ENCODE results near the gene OSBPL10. TPM values are rescaled to one million over a fixed set of nuclear protein-coding genes. Genes with fewer than 3 reads are reported as not detected.

OSBPL10 gene
- total RNA-seq, 1 donor from 2014 or later: 52.7 TPM

DNA sequence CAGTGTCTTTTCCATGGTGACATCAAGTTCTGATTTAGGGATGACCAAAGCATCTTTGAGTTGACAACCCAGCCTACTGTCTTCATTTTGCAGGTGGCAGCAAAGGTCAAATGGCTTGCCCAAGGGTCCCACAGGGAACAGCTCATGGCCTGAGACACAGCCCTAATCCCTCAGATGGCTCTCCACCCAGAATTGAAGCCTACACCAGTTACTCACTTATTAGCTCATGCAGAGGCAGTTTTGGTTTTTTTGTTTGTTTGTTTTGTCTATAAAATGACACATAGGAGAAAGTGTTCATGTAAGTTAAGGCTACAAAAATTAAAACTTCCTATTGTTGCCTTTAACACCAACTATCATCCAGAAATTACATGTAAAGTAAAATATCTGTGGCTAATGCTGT is 167.9 kb downstream of the OSBPL10 start:
- Histone ChIP-seq H3K27me3 (ENCODE audit: insufficient read depth, low read length) (no peaks in the 10 kb centered on the region), H3K79me2 (ENCODE audit: insufficient read depth, low read length) (no peaks in the 10 kb centered on the region), H3K4me3 (ENCODE audit: insufficient read depth, low read depth, low read length) (no peak overlapping the region), H3K4me1 (ENCODE audit: insufficient read depth, low read length) (no peaks in the 10 kb centered on the region), H2AFZ (ENCODE audit: low read depth, low read length) (no peak overlapping the region), H3K9me3 (ENCODE audit: insufficient read depth, low read depth, low read length) (no peaks in the 10 kb centered on the region), H3K27ac (ENCODE audit: low read depth, low read length) (no peak overlapping the region), H4K20me1 (ENCODE audit: insufficient read depth, low read length) (peaks cover 6% of the 10 kb centered on the region), H3K4me2 (ENCODE audit: low read length) (no peak overlapping the region), H3K9ac (ENCODE audit: low read length) (no peak overlapping the region), H3K36me3 (ENCODE audit: insufficient read depth, low read length) (no peaks in the 10 kb centered on the region)
- Mint-ChIP-seq H3K27me3 (ENCODE audit: low read depth, unreplicated experiment) (no peaks in the 10 kb centered on the region), H3K36me3 (ENCODE audit: low read depth, unreplicated experiment) (peaks cover 5% of the 10 kb centered on the region), H3K9me3 (ENCODE audit: unreplicated experiment) (no peaks in the 10 kb centered on the region), H3K27ac (ENCODE audit: unreplicated experiment) (no peak overlapping the region), H3K4me1 (ENCODE audit: low read depth, unreplicated experiment) (peaks cover 12% of the 10 kb centered on the region), H3K4me3 (ENCODE audit: unreplicated experiment) (no peak overlapping the region)
- FAIRE-seq (no peak), DNase-seq (ENCODE audit: low read depth) (no peak)
- TF ChIP-seq EZH2 (IDR thresholded peaks at IDR 0.05; ENCODE audit: insufficient read depth, low read length): no peak
- TF ChIP-seq, protein P1, sequence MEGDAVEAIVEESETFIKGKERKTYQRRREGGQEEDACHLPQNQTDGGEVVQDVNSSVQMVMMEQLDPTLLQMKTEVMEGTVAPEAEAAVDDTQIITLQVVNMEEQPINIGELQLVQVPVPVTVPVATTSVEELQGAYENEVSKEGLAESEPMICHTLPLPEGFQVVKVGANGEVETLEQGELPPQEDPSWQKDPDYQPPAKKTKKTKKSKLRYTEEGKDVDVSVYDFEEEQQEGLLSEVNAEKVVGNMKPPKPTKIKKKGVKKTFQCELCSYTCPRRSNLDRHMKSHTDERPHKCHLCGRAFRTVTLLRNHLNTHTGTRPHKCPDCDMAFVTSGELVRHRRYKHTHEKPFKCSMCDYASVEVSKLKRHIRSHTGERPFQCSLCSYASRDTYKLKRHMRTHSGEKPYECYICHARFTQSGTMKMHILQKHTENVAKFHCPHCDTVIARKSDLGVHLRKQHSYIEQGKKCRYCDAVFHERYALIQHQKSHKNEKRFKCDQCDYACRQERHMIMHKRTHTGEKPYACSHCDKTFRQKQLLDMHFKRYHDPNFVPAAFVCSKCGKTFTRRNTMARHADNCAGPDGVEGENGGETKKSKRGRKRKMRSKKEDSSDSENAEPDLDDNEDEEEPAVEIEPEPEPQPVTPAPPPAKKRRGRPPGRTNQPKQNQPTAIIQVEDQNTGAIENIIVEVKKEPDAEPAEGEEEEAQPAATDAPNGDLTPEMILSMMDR (IDR thresholded peaks at IDR 0.05; ENCODE audit: insufficient read depth, low read depth, low read length): no peak

DNA sequence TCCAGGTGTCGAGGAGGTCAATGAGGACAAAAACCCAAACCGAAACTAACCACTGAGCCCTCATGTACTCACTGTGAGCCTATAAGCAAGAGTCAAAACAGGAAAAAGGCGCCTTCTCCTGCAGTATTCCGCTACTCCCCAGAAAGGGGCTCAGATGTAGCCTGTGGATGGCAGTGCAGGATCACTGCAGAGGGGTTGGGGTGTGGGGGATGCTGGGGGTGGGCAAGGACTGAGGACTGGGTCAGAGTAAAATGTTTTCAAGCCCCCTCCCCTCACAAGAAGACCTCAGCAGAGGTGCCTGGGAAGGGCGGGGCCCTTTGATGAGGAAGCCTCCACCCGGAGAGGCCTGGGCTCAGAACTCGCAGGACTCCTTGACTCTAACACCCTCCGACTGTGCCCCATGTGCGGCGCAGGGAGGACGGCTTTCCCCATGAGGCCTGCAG is 170.1 kb downstream of the OSBPL10 start:
- Mint-ChIP-seq H3K4me3 (ENCODE audit: unreplicated experiment) (no peak overlapping the region), H3K27me3 (ENCODE audit: low read depth, unreplicated experiment) (no peaks in the 10 kb centered on the region), H3K9me3 (ENCODE audit: unreplicated experiment) (no peaks in the 10 kb centered on the region), H3K27ac (ENCODE audit: unreplicated experiment) (no peak overlapping the region), H3K36me3 (ENCODE audit: low read depth, unreplicated experiment) (peaks cover 2% of the 10 kb centered on the region), H3K4me1 (ENCODE audit: low read depth, unreplicated experiment) (peaks cover 17% of the 10 kb centered on the region)
- Histone ChIP-seq H3K4me1 (ENCODE audit: insufficient read depth, low read length) (no peaks in the 10 kb centered on the region), H3K9me3 (ENCODE audit: insufficient read depth, low read depth, low read length) (no peaks in the 10 kb centered on the region), H3K36me3 (ENCODE audit: insufficient read depth, low read length) (no peaks in the 10 kb centered on the region), H2AFZ (ENCODE audit: low read depth, low read length) (no peak overlapping the region), H3K79me2 (ENCODE audit: insufficient read depth, low read length) (no peaks in the 10 kb centered on the region), H3K4me2 (ENCODE audit: low read length) (no peak overlapping the region), H3K27me3 (ENCODE audit: insufficient read depth, low read length) (no peaks in the 10 kb centered on the region), H3K4me3 (ENCODE audit: insufficient read depth, low read depth, low read length) (no peak overlapping the region), H3K27ac (ENCODE audit: low read depth, low read length) (no peak overlapping the region), H4K20me1 (ENCODE audit: insufficient read depth, low read length) (peaks cover 11% of the 10 kb centered on the region), H3K9ac (ENCODE audit: low read length) (no peak overlapping the region)
- no peak for FAIRE-seq
- TF ChIP-seq, protein P1 (IDR thresholded peaks at IDR 0.05; ENCODE audit: insufficient read depth, low read depth, low read length): no peak
- TF ChIP-seq EZH2 (IDR thresholded peaks at IDR 0.05; ENCODE audit: insufficient read depth, low read length): no peak
- no peak for DNase-seq (ENCODE audit: low read depth)

- H3K79me2 ChIP-seq (ENCODE audit: insufficient read depth, low read length): no peaks in the 10 kb centered on the region
- H3K4me3 ChIP-seq (ENCODE audit: insufficient read depth, low read depth, low read length): no peak overlapping the region
- no peak overlapping the region for H3K27ac Mint-ChIP-seq (ENCODE audit: unreplicated experiment)
- TF ChIP-seq EZH2 (IDR thresholded peaks at IDR 0.05; ENCODE audit: insufficient read depth, low read length): no peak
- TF ChIP-seq, protein P1 (IDR thresholded peaks at IDR 0.05; ENCODE audit: insufficient read depth, low read depth, low read length): no peak
- no peaks in the 10 kb centered on the region for H3K36me3 ChIP-seq (ENCODE audit: insufficient read depth, low read length)
- FAIRE-seq (no peak), DNase-seq (ENCODE audit: low read depth) (no peak)
- H3K27ac ChIP-seq (ENCODE audit: low read depth, low read length): no peak overlapping the region
- H3K9me3 ChIP-seq (ENCODE audit: insufficient read depth, low read depth, low read length): no peaks in the 10 kb centered on the region
- peaks cover 11% of the 10 kb centered on the region for H3K4me1 Mint-ChIP-seq (ENCODE audit: low read depth, unreplicated experiment)
- peaks cover 5% of the 10 kb centered on the region for H4K20me1 ChIP-seq (ENCODE audit: insufficient read depth, low read length)
- H3K36me3 Mint-ChIP-seq (ENCODE audit: low read depth, unreplicated experiment): peaks cover 2% of the 10 kb centered on the region
- no peak overlapping the region for H2AFZ ChIP-seq (ENCODE audit: low read depth, low read length)
- no peaks in the 10 kb centered on the region for H3K27me3 Mint-ChIP-seq (ENCODE audit: low read depth, unreplicated experiment)
- H3K27me3 ChIP-seq (ENCODE audit: insufficient read depth, low read length): no peaks in the 10 kb centered on the region
- no peaks in the 10 kb centered on the region for H3K4me1 ChIP-seq (ENCODE audit: insufficient read depth, low read length)
- H3K4me2 ChIP-seq (ENCODE audit: low read length): no peak overlapping the region
- no peak overlapping the region for H3K9ac ChIP-seq (ENCODE audit: low read length)
- H3K4me3 Mint-ChIP-seq (ENCODE audit: unreplicated experiment): no peak overlapping the region
- H3K9me3 Mint-ChIP-seq (ENCODE audit: unreplicated experiment): no peaks in the 10 kb centered on the region
Measured at GRCh38 chr3:31808143-31808720, 172.8 kb downstream of the OSBPL10 start.

Data from astrocyte (in vitro differentiated cells and primary cell).